ENCODE data around the gene RGPD8.
"Not testable (repeated sequence)": the region's sequence is repeated elsewhere in the genome, so short reads cannot be mapped to it uniquely, and the experiment has no call there.

RGPD8 gene

DNA sequence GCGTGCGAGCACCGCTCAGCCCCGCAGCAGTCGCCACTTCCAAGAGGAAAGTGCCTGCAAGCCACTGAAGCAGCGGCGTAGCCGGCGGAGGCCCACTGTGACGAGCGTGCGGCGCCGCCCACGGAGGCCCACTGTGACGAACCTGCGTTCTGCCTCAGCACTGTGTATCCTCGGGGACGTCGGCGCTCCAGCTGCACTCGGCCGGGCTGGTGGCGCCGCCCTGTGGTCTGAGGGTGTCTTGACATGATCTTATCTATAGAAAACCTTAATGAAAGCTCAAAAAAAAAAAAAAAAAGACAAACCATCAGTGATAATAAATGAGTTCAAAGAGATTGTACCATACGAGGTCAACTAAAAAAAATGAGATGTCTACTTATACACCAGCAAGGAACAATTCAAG, at the start of gene RGPD8:
Gene RGPD8, minus strand, starts transcription at position 166 of the 400 bp plus-strand sequence. CDS start 192 bp downstream, outside the sequence.
- DNase-seq: peak; percentile 93

DNA sequence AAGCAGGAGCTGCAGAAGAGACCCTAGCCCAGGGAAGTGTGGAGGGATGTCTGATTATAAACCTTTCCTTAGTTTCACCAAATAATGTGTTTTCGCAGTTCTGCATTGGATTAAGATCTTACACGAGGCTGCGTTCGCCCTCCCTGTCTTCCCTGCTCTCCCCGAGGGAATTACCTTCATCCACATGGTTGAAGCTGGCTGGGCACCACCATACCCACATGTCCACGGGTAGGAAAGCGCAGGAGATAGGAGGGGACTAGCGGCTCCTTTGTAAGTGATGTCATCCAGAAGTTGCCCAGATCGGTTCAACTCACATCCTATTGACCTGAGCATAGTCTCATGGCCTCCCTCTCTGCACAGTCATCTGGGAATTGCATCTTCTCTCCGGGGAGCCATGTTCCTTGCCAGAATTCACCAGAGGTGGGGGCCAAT, 49.6 kb upstream of the RGPD8 start:
- peak; percentile 27 for DNase-seq

GRCh38 chr2:112482309-112483041, 49.0 kb upstream of the RGPD8 start:
- DNase-seq: peak; percentile 44

- peak; percentile 82 for DNase-seq
Measured at GRCh38 chr2:112481528-112482233, 48.2 kb upstream of the RGPD8 start, which contains the start of gene TTL. Gene TTL, plus strand, starts transcription at chr2:112482156. Its CDS starts 189 bp downstream, at chr2:112482345.

GRCh38 chr2:112481050-112481527, 47.6 kb upstream of the RGPD8 start:
- peak; percentile 89 for DNase-seq

DNA sequence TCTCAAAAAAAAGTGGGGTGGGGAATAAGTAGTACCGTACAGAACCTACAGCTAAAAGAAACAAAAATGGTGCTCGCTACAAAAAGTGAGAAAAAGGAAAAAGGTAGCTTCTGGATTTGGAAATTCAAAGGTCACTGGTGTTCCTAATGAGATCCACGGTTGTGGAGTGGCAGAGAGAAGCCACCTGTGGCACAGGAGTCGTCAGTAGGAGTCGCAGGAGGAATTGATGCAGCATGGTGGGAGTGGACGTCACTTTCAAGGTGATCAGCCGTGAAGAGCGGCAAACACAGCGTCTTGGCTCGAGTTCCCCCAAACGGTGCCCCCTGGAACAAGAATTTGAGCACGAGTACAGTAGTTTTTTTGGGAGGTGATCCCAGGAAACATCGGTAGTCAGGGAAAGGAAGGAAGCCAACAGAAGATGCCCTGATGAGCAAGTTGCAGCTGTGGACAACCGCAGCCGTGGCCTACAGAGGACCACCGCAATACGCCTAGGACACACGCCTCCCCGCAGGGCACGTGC, 47.1 kb upstream of the RGPD8 start:
- DNase-seq: peak; percentile 20

GRCh38 chr2:112476434-112476833, 43.0 kb upstream of the RGPD8 start:
- no peak for DNase-seq

- no peak for DNase-seq
Measured at GRCh38 chr2:112474844-112475486, 41.5 kb upstream of the RGPD8 start.

- DNase-seq: no peak
Measured at GRCh38 chr2:112472547-112473263, 39.3 kb upstream of the RGPD8 start.

GRCh38 chr2:112465382-112465781, 31.9 kb upstream of the RGPD8 start:
- DNase-seq: no peak

DNA sequence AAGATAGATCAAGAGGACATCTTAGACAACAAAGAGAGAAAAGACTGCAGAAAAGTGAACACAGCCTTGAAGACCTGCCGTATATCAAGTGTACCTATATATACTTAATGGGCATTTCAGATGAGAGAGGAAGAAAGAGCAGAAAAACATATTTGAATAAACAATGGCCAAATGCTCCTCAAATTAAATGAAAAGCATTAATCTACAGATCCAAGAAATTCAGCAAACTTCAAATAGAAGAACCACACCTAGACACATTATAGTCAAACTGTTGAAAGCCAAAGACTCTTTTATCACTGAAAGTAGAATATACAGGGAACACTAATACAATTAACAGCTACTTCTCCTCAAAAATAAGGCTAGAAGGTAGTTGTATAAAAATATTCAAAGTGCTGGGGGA, 29.8 kb upstream of the RGPD8 start:
- no peak for DNase-seq

GRCh38 chr2:112462178-112462577, 28.7 kb upstream of the RGPD8 start:
- no peak for DNase-seq

DNA sequence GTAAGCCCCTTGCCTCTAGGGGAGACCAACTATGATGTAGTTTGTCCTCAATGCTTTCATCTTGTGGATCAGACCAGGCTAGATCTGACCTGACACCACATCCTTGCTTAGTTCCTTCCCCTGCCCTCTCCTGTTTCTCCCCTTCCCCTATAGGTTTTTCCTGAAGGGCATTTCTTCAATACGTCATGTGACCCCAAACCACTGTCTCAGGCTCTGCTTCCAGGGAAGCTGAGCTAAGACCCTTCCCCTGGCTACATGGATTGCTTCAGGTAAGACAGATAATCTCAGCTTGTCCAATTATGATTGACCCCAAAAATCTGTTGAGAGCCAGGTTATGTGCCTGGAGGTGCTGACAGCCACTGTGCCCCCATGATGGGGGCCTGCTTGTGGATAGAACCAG, 25.9 kb upstream of the RGPD8 start:
- no peak for DNase-seq

DNA sequence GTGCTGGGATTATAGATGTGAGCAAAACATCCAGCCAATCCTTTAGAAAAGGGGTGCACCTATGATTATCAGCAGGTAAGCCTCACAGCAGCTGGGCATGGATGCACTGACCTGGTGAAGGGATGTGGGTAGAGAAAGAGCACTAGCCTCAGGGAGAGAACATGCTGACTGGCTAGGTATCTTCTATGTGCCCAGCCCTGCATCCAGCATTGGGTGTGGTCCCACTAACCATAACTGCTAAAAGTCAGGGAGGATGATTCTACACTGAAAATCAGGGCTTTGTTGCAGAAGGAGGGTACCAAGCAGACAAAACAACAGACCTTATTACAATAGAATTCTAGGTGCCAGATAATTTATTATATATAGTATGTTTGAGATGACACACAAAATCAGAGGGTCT, 21.1 kb upstream of the RGPD8 start:
- no peak for DNase-seq

DNA sequence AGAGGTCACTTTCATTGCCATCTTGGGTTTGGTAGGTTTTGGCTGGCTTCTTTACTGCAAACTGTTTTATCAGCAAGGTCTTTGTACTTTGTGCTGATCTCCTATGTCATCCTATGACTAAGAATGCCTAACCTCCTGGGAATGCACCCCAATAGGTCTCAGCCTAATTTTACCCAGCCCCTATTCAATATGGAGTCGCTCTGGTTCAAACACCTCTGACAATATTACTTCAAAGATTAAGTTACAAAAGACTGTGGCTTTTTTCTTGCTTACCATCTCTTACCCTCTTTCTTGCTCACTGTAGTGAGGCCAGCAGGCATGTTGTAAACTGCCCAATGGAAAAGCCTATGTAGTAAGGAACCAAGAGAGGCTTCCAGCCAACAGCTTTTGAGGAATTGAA, 17.9 kb upstream of the RGPD8 start:
- DNase-seq: no peak

GRCh38 chr2:112449854-112450253, 16.4 kb upstream of the RGPD8 start:
- DNase-seq: no peak

DNA sequence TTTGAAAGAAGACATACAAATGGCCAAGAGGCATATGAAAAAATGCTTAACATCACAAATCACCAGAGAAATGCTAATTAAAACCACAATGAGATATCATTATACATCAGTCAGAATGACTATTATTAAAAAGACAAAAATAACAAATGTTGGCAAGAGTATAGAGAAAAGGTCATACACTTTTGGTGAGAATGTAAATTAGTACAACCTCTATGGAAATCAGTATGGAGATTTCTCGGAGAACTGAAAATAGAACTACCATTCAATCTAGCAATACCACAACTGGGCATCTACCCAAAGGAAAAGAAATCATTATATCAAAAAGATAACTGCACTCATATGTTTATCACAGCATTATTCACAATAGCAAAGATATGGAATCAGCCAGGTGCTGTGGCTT, 10.8 kb upstream of the RGPD8 start:
- DNase-seq: not testable (repeated sequence)

GRCh38 chr2:112438603-112439261, 5.3 kb upstream of the RGPD8 start:
- DNase-seq: not testable (repeated sequence)

DNA sequence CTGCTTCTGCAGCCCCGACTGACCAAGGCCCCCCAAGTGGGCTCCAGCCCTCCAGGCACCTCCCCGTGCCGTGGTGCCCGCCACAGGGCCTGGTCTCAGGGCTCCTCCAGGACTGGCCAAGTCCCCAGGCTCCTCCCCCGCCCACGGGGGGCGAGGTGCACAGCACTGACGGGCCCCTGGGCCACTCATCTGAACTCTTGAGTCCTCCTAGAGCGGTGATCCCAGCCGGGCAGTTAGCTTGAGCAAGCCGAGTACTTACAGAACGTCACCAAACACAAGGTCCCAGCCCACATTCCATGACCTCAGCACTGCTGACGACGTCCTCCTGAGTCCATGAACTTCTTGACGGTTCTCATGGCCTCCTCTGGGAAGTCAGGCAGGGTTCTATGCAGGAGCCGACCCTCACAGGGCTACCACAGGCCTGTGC, 4.0 kb upstream of the RGPD8 start:
- not testable (repeated sequence) for DNase-seq

DNA sequence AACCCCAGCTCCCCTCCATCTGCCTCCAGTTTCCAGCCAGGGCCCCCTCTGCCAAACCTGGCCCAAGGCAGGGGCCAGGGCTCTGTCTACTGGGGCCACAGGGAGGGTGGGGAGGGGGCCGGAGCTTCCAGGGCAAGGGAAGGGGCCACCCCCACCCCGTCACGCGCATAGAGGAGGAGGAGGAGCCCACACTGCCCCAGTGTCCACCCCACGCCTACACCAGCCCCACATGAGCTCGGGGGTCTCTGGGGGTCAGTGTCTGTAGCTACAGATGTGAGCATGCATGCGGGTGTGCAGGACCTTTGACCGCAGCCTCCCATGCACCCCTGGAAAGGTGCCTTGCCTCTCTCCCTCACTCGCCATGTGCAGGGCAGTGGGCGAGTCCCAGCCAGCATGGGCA, 3.5 kb upstream of the RGPD8 start:
- DNase-seq: not testable (repeated sequence)

DNA sequence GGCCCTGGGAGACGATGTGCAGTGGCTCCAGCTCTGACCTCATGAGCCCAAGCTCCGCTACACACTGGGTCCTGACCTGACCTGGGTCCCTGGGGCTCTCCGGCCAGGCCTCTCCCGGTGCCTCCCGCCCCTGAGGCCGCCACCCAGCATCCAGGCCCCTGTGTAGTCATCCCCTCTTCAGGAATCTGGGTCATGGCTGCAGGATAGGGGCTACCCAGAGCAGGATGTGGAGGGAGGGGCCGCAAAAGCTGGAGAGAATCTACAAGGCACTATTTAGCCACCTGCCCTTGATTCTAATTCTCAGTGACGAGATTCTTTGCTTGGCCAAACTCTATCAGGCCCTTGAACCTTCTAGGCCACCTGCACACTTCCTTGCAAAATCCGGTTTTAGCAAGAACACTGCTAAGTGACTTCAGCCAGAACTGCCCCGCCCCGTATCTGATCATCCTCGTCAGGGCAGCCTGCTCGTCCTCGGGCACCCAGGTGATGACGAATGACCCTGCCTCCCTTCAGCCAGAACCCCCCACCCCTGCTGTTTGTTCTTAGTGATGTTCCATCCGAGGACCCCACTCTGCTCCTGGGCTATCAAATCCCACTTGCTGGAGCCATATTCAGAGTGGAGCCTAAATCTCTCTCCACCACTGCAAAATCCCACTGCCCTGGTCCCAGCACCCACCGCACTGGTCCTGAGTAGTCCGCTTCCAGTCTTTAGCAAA, 2.4 kb upstream of the RGPD8 start:
- DNase-seq: not testable (repeated sequence)
